HepG2 (cell line): Measurements from ENCODE around the gene SLC1A2. TPM values are rescaled to one million over a fixed set of nuclear protein-coding genes. Genes with fewer than 3 reads are reported as not detected.
A peak's percentile ranks its signal among the peaks of the same experiment; 100 is the strongest.

Experiments
- HES4 ChIP-seq: sonication (generic); formaldehyde crosslinking; IDR thresholded peaks from 2 replicates; pipeline ENCODE4 v1.9.0; 2021; ENCODE audit warnings: mild to moderate bottlenecking, missing genetic modification reagents, borderline replicate concordance
- HNRNPUL1 ChIP-seq: fragments of 200-400 bp; formaldehyde crosslinking; IDR thresholded peaks from 2 replicates; pipeline ENCODE4 v1.6.1; 2017; ENCODE audit warnings: low read depth, mild to moderate bottlenecking, low read length, moderate library complexity
- LCORL ChIP-seq, 2 experiments: fragments of 450-650 bp in 1 of 2; sonication (generic) in 1 of 2; formaldehyde crosslinking in 1 of 2; IDR thresholded peaks; 2 replicates each; pipeline versions ENCODE4 v1.5.0 to v1.6.1; 2017 to 2020; ENCODE audit warnings: antibody characterized with exemption in 1 of 2, missing genetic modification reagents in 1 of 2
- NR2F6 ChIP-seq, 2 experiments: IDR thresholded peaks; 2 replicates each; pipeline ENCODE4 v1.6.1; 2016; ENCODE audit warnings: antibody characterized with exemption in 1 of 2, mild to moderate bottlenecking in 1 of 2
- PATZ1 ChIP-seq: sonication (generic); formaldehyde crosslinking; IDR thresholded peaks from 2 replicates; pipeline ENCODE4 v1.4.0; 2020; ENCODE audit warnings: missing genetic modification reagents
- PCBP2 ChIP-seq: fragments of 200-400 bp; formaldehyde crosslinking; optimal IDR thresholded peaks from 2 replicates; pipeline ENCODE3; 2018; ENCODE audit warnings: low read length, low read depth; ENCODE audit not compliant: poor library complexity, severe bottlenecking
- PHF21A ChIP-seq: sonication (generic); formaldehyde crosslinking; IDR thresholded peaks from 2 replicates; pipeline ENCODE4 v1.5.0; 2020; ENCODE audit warnings: mild to moderate bottlenecking, missing genetic modification reagents
- SMAD3 ChIP-seq: sonication (generic); formaldehyde crosslinking; IDR thresholded peaks from 2 replicates; pipeline ENCODE4 v1.4.0; 2020; ENCODE audit warnings: missing genetic modification reagents
- ZFP37 ChIP-seq: sonication (generic); formaldehyde crosslinking; IDR thresholded peaks from 2 replicates; pipeline ENCODE4 v1.4.0; 2020; ENCODE audit warnings: missing genetic modification reagents, borderline replicate concordance
- ZNF430 ChIP-seq: sonication (generic); formaldehyde crosslinking; IDR thresholded peaks from 2 replicates; pipeline ENCODE4 v1.9.0; 2021; ENCODE audit warnings: mild to moderate bottlenecking, missing genetic modification reagents
- ZSCAN9 ChIP-seq: IDR thresholded peaks from 2 replicates; pipeline ENCODE4 v1.6.1; 2016; ENCODE audit warnings: borderline replicate concordance
- polyA plus RNA-seq, 8 experiments: library from polyadenylated mRNA; depleted of rRNA in 3 of 8; stranded (reverse) in 7 of 8; unstranded in 1 of 8; fragments of >200 nt; fragmentation: Illumina TruSeq in 4 of 8; extraction: Trizol in 4 of 8; gene quantifications; 2 replicates each; pipeline versions ENCODE4 v1.2.1 to v1.2.3, GENCODE V29; 2011 to 2016; ENCODE audit warnings: low read depth in 4 of 8, missing spikeins in 1 of 8, mixed read lengths in 1 of 8; ENCODE audit not compliant: insufficient read depth in 1 of 8
- total RNA-seq, 5 experiments: library from RNA; depleted of rRNA; stranded (reverse); fragments of >200 nt; fragmentation: Illumina TruSeq; extraction: Trizol; gene quantifications; 2 replicates each; pipeline ENCODE4 v1.2.3, GENCODE V29; 2016; ENCODE audit warnings: low read depth in 1 of 5
- TF ChIP-seq, protein P1 (sequence below): sonication (generic); formaldehyde crosslinking; IDR thresholded peaks from 2 replicates; pipeline ENCODE4 v1.5.1; 2020; ENCODE audit warnings: missing genetic modification reagents, mild to moderate bottlenecking, borderline replicate concordance
- TF ChIP-seq, protein P2 (sequence below): sonication (generic); formaldehyde crosslinking; IDR thresholded peaks from 2 replicates; pipeline ENCODE4 v1.4.0; 2020; ENCODE audit warnings: mild to moderate bottlenecking, missing genetic modification reagents
- TF ChIP-seq, protein P3 (sequence below), 2 experiments: sonication (generic) in 1 of 2; formaldehyde crosslinking in 1 of 2; IDR thresholded peaks; 2 replicates each; pipeline versions ENCODE4 v1.5.1 to v1.6.1; 2011 to 2020; ENCODE audit warnings: borderline replicate concordance in 1 of 2, low read depth in 1 of 2, low read length in 1 of 2, mild to moderate bottlenecking in 1 of 2, missing genetic modification reagents in 1 of 2, moderate library complexity in 1 of 2

SLC1A2 gene
- total and polyA plus RNA-seq, 2 of the 13 experiments (the other 11 are each of a cell fraction or from before 2014, with no cell fraction given): 23.2 to 43.2 TPM

DNA sequence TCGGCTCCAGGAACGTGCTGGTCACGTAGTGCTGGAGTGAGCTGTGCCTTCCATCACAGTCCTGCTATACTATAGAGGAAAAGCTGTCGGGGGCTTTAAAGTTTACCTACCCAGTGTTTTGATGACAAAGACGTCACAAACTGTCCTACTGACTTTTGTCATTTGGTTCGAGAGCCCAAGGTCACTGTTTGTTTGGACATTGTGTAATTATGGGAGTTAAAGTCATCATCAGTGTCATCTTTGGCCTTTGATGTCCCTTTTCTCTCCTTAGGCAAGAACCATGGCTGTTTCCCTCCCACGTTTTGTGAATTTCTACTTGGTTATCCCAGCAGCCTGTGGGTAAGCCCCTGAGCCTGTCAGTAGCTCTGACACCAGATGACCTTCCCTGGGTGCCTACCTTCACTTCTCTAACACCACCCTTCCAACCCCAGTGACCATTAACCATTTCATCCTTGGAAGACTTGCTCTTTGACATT lies 59.3 kb downstream of the SLC1A2 start (continued):
- TF ChIP-seq PCBP2 (no peak), ZSCAN9 (CRISPR knock-in tag) (peak; percentile 96), NR2F6 (IDR thresholded peaks at IDR 0.05) (peak; percentile 95), NR2F6 (CRISPR knock-in tag; IDR thresholded peaks at IDR 0.05) (peak; percentile 96), SMAD3 (CRISPR knock-in tag) (peak; percentile 91), PATZ1 (CRISPR knock-in tag) (peak; percentile 83), HNRNPUL1 (no peak), ZFP37 (CRISPR knock-in tag) (peak; percentile 33; the same call in 1 of the 2 replicates), ZNF430 (CRISPR knock-in tag) (peak; percentile 51; the same call in 1 of the 2 replicates), LCORL (IDR thresholded peaks at IDR 0.05) (peak; percentile 52; the same call in 1 of the 2 replicates), LCORL (CRISPR knock-in tag; IDR thresholded peaks at IDR 0.05) (peak; percentile 92), PHF21A (peak; percentile 87), HES4 (CRISPR knock-in tag) (no peak)
- TF ChIP-seq, protein P1, sequence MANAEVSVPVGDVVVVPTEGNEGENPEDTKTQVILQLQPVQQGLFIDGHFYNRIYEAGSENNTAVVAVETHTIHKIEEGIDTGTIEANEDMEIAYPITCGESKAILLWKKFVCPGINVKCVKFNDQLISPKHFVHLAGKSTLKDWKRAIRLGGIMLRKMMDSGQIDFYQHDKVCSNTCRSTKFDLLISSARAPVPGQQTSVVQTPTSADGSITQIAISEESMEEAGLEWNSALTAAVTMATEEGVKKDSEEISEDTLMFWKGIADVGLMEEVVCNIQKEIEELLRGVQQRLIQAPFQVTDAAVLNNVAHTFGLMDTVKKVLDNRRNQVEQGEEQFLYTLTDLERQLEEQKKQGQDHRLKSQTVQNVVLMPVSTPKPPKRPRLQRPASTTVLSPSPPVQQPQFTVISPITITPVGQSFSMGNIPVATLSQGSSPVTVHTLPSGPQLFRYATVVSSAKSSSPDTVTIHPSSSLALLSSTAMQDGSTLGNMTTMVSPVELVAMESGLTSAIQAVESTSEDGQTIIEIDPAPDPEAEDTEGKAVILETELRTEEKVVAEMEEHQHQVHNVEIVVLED (CRISPR knock-in tag): 0 out of 2 replicates have a peak, but pooled peaks have one; percentile 30
- TF ChIP-seq, protein P2, sequence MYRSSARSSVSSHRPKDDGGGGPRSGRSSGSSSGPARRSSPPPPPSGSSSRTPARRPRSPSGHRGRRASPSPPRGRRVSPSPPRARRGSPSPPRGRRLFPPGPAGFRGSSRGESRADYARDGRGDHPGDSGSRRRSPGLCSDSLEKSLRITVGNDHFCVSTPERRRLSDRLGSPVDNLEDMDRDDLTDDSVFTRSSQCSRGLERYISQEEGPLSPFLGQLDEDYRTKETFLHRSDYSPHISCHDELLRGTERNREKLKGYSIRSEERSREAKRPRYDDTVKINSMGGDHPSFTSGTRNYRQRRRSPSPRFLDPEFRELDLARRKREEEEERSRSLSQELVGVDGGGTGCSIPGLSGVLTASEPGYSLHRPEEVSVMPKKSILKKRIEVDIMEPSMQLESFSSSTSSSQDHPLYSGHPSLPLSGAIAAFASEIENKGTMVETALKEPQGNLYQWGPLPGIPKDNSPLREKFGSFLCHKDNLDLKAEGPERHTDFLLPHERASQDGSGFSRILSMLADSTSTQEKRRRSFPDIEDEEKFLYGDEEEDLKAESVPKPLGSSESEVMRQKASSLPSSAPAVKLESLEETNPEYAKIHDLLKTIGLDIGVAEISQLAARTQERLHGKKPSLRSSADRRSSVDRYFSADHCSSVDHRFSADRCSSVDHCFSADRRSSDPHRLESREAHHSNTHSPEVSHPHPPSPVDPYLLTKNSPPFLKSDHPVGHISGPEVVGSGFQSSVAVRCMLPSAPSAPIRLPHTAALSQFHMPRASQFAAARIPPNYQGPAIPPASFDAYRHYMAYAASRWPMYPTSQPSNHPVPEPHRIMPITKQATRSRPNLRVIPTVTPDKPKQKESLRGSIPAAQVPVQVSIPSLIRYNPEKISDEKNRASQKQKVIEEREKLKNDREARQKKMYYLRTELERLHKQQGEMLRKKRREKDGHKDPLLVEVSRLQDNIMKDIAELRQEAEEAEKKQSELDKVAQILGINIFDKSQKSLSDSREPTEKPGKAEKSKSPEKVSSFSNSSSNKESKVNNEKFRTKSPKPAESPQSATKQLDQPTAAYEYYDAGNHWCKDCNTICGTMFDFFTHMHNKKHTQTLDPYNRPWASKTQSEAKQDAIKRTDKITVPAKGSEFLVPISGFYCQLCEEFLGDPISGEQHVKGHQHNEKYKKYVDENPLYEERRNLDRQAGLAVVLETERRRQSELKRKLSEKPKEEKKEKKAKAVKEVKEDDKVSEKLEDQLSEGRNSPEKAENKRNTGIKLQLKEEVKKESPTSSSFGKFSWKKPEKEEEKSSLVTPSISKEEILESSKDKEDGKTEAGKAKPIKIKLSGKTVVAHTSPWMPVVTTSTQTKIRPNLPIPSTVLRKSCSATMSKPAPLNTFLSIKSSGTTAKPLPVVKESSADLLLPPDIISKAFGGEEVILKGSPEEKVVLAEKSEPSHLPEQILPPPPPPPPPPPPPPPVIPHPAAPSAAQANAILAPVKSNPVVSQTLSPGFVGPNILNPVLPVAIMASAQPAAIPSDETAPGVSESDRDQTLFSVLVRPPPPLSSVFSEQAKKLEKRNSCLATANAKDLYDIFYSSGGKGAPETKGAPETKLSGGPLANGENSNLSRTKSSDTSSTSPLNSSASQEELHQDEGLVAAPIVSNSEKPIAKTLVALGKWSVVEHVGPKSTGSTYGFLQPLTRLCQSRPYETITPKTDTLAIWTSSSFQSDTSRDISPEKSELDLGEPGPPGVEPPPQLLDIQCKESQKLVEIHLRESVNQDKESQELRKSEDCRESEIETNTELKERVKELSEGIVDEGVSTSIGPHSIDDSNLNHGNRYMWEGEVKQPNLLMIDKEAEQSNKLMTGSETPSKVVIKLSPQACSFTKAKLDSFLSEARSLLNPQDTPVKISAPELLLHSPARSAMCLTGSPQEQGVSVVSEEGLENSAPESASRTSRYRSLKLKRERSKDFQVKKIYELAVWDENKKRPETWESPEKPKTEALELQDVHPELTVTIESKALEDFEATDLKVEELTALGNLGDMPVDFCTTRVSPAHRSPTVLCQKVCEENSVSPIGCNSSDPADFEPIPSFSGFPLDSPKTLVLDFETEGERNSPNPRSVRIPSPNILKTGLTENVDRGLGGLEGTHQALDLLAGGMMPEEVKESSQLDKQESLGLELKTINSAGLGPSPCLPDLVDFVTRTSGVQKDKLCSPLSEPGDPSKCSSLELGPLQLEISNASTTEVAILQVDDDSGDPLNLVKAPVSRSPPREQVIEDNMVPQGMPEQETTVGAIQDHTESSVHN (CRISPR knock-in tag): peak; percentile 59; the same call in 1 of the 2 replicates
- TF ChIP-seq, protein P3, sequence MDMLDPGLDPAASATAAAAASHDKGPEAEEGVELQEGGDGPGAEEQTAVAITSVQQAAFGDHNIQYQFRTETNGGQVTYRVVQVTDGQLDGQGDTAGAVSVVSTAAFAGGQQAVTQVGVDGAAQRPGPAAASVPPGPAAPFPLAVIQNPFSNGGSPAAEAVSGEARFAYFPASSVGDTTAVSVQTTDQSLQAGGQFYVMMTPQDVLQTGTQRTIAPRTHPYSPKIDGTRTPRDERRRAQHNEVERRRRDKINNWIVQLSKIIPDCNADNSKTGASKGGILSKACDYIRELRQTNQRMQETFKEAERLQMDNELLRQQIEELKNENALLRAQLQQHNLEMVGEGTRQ (IDR thresholded peaks at IDR 0.05; ENCODE audit: low read depth, low read length): no peak
- TF ChIP-seq, protein P3 (CRISPR knock-in tag; IDR thresholded peaks at IDR 0.05; ENCODE audit: borderline replicate concordance): no peak; the same call in 1 of the 2 replicates
